HTERT RPE-1 (cell line): Measurements from ENCODE around the gene ZMYND15.
"Not testable (repeated sequence)": the region's sequence is repeated elsewhere in the genome, so short reads cannot be mapped to it uniquely, and the experiment has no call there.

Experiments used
- in situ Hi-C: fragments of 300-500 bp; cut with MboI; formaldehyde crosslinking; loops from 4 replicates; pipeline ENCODE4 v1.14.3; 2020; ENCODE audit warnings: low sequenced_read_pairs

The ZMYND15 gene, protein sequence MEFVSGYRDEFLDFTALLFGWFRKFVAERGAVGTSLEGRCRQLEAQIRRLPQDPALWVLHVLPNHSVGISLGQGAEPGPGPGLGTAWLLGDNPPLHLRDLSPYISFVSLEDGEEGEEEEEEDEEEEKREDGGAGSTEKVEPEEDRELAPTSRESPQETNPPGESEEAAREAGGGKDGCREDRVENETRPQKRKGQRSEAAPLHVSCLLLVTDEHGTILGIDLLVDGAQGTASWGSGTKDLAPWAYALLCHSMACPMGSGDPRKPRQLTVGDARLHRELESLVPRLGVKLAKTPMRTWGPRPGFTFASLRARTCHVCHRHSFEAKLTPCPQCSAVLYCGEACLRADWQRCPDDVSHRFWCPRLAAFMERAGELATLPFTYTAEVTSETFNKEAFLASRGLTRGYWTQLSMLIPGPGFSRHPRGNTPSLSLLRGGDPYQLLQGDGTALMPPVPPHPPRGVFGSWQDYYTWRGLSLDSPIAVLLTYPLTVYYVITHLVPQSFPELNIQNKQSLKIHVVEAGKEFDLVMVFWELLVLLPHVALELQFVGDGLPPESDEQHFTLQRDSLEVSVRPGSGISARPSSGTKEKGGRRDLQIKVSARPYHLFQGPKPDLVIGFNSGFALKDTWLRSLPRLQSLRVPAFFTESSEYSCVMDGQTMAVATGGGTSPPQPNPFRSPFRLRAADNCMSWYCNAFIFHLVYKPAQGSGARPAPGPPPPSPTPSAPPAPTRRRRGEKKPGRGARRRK

DNA sequence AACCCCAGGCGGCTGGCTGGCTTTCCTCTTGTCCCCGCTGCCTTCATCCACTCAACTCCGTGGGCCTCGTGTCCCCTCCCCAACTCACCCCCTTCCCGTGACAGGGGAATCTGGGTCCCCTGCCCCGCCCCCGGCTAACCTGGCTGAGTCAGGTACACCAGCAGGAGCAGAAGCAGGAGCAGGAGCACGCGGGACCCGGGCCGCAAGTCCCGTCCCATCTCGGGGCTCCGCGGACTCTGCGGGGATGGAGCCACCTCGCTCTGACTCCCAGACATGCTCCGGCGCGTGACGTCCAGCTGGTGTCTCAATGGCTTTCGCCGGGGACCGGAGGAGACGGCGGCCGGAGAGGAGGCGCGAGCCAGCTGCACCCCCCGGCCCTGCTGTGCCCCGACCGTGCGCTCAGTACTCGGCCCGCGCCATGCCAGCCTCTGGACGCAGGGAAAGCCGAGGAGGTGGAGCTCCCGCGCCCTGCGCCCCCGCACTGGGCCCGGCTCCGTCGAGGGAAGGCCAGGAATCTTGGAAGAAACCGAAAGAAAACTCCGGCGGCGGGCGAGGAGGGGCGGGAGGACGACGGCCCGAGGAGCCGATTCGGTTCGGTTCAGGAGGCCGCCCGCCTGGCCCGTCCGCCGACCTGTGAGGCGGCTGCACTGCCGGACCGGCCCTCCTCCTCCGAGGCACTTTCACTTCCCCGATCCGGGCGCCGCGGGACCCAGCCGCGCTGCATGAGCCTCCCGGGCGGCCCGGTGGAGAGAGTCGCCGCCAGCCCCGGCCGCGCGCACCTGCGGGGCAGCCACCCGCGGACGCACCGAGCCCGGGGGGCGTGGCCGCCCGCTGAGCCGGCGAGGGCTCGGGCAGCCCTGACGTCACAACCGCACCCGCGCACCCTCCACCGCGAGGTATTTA is at the start of gene ZMYND15, which contains the start of gene CXCL16:
Gene ZMYND15 (plus strand): TSS at position 712 of the 903 bp plus-strand sequence. CDS start 716 bp downstream, outside the sequence.
Gene CXCL16 (minus strand): TSS at position 807 of the 903 bp plus-strand sequence. CDS start 589 bp downstream, at position 218.
- in situ Hi-C loops = no loop called here

DNA sequence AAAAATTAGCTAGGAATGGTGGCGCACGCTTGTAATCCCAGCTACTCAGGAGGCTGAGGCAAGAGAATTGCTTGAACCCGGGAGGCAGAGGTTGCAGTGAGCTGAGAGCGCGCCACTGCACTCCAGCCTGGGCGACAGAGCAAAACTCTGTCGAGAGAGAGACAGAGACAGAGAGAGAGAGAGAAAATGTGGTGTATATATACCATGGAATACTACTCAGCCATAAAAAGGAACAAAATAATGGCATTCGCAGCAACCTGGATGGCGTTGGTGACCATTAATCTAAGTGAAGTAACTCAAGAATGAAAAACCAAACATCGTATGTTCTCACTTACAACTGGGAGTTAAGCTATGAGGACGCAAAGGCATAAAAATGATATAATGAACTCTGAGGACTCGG is 49.8 kb upstream of the ZMYND15 start:
- in situ Hi-C loops = not testable (repeated sequence)

DNA sequence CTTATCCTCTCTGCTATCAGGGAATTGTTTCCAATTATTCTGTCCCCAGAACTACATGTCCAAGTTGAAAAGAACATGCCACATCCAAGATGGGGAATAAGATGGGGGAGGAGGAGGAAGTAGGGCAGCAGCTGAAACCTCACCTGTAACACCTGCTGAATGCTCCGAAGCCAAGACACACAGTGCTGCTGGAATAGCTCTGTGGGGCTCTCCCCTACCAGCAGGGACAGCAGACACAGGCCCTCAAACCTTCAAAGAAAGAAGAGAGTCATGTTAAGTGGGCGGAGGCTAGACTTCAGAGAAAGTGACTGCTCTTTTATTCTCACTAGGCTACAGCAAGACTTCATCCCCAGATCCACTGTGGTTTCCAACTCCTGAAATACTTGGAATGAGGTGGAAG is 48.9 kb upstream of the ZMYND15 start:
- in situ Hi-C loops = no loop called here

DNA sequence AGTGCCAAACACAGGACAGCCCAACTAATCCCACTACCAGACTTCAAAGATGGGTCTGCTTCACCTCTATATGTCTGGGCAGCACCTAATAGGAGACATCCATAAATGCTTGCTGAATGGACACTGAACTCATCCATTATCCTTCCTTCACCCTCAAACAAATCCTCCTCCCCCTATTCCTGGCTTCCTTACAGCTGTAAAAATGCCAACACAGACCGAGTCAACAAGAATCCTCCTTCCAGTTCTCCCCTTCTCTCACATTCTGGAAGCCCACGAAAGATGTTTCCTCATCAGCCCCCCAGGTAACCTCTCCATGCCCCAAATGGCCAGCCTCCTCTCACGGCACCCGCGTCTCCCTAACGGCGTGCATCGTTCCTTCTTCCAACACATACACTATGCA is 47.9 kb upstream of the ZMYND15 start:
- in situ Hi-C loops = no loop called here

DNA sequence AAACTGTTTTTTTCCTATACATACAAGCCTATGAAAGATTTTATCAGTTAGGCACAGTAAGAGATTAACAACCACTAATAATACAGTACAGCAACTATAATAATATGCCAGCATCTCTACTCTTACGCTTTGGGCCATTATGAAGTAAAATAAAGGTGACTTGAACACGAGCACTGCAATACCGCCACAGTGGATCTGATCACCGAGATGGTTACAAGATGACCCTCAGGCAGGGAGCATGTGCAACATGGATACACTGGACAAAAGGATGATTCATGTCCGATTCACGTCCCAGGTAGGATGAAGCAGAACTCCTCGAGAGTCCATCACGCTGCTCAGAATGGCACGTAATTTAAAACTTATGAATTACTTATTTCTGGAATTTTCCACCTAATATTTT is 46.2 kb upstream of the ZMYND15 start:
- in situ Hi-C loops = no loop called here

DNA sequence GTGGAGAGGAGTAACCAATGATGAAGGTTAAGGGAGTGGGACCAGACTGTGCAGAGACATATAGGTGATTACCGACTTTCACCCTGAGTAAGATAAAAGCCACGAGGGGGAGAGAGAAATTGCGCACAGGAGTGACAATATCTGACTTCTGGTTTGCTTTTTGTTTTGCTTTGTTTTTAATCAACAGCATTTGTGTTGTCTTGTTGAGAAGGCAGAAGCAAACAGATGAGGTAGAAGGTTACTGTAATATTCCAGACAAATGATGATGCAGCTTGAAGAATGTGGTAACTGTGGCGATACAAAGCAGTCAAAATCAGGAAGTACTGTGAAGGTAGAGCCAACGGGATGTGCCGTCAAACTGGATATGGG is 43.2 kb upstream of the ZMYND15 start:
- in situ Hi-C loops = no loop called here

DNA sequence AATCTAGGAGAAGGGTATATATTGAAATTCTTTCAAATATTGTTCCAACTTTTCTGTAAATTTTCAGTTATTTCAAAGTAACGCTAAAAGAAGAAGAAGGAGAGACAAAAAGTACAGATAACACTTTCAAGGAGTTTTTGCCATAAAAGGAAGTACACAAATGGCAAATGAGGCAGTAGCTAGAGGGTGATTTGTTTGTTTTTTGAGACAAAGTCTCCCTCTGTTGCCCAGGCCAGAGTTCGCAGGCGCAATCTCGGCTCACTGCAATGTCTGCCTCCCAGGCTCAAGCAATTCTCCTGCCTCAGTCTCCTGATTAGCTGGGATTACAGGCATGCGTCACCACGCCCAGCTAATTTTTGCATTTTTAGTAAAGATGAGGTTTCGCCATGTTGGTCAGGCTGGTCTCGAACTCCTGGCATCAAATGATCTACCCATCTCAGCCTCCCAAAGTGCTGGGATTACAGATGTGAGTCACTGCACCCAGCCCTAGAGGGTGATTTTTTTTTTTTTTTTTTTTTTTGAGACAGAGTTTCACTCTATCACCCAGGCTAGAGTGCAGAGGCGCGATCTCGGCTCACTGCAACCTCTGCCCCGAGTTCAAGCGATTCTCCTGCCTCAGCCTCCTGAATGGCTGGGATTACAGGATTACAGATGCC is 40.1 kb upstream of the ZMYND15 start:
- in situ Hi-C loops = not testable (repeated sequence)

DNA sequence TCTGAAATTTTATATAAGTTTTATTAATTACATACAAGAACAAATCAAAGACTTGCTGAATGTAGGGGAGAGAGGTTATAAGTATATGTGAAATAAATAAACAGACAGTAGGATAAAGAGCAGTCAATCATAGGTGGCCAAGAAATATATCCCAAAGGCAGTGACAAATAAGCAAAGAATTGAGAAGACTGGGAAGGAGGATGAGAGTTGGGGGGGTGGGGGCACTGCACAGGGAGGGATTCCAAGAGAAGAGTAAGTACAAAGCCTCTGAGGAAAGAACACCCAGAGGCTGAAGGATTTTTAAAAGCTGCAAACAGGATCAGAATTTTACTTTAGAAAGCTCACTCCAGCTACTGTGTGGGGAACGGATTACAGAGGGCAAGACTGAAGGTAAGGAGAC is 38.5 kb upstream of the ZMYND15 start:
- in situ Hi-C loops = no loop called here

DNA sequence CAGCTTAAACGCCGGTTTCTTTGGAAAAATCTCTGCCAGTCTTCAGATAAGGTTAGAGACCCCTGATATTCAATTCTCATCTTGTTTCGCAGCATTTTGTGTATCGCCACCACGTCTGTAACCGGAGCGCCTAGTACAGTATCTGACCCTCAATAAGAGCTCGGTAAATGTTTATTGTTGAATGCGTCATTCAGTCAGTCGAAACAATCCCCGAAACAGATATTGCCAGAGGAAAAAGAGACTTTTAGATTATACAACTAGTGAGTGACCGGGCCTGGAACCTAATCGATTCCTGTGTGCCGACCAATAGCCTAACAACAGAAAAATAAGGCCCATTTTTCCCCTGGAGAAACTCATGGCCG is 36.3 kb upstream of the ZMYND15 start:
- in situ Hi-C loops = no loop called here

DNA sequence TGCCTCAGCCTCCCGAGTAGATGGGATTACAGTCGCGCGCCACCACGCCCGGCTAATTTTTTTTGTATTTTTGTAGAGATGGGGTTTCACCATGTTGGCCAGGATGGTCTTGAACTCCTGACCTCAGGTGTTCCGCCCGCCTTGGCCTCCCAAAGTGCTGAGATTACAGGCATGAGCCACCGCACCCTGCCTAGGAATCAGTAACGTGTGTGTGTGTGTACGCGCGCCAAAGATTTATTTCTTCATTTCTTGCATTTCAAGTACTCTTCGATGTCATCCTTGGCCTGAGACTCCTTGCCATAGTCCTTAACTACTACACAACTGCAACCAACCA is 35.1 kb upstream of the ZMYND15 start:
- in situ Hi-C loops = not testable (repeated sequence)

DNA sequence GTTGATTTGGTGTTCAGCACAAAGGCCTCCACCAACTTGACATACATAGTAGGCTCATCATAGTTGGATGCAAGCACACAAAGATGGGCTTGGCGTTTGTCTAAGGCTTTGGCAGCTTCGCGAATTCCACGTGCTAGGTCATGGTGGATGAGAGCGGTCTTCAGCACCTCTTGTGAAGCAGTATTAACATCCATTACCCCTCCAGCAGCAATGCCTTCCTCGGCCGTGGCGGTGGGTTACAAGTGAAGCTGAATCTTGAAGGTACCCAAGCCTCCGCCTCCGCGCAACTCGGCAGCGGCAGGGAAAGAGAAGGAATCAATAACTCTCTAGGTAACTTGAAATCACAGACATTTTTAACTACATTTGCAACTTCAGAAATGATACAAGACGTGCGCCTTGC is 34.6 kb upstream of the ZMYND15 start:
- in situ Hi-C loops = no loop called here

DNA sequence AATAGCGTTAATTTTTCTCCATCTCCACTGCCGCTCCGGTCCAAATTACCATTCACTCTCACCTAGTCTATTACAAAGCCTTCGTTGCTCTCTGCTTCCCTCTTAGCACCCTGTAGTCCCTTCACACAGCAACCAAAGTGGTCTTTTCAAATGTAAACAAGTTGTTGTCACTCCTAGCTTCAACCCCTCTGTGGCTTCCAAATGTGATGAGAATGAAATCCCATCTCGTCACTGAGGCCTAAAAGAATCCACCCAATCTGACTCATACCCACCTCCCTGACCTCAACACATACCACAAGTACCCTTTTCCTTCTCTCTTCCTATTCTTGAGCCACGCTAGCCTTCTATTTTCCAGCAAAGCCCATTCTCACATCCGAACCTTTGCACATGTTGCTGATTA is 33.5 kb upstream of the ZMYND15 start:
- in situ Hi-C loops = no loop called here

DNA sequence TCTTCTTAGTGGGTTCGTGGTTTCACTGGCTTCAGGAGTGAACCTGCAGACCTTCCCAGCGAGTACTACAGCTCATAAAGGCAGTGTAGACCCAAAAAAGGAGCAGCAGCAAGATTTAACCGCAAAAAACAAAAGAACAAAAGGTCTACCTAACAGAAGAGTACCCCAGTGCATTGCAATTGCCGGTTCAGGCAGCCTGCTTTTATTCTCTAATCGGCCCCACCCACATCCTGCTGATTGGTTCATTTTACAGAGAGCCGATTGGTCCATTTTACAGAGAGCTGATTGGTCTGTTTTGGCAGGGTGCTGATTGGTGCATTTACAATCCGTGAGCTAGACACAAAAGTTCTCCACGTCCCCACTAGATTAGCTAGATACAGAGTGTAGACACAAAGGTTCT is 31.2 kb upstream of the ZMYND15 start:
- in situ Hi-C loops = no loop called here

DNA sequence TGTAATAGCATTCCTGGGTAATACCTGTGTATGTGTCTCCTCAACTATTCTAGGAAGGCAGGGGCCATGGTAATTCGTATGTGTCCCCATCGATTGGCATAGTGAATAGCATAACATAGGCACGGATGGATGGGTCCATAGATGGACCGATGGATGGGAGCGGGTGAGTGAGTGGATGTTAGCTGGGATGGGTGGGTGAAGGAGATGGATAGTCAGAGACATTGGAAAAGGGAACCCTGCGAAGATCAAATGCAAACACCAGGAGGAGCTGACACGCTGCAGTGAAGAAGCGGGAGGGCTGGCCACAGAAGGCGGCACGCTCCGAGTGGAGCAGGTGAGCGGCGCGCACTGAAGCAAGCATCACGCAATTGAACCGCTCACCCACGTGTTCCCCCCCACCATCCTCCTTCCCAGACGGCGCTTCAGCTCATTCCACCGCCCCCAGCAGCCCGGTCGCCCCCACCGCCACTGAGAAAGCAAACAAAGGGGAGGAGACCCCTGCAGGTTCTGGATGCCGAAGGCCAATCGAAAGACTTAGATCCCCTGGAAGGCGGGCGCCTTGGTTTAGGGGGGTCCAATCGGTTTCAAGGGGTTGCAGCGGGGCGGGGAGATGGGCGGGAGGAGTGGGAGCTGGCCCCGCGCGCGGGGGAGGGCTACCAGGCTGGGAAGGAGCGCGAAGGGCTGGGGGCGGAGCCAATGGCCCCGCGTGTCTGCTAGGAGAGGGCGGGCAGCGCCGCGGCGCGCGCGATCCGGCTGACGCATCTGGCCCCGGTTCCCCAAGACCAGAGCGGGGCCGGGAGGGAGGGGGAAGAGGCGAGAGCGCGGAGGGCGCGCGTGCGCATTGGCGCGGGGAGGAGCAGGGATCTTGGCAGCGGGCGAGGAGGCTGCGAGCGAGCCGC is 29.6 kb upstream of the ZMYND15 start, which contains the start of gene ARRB2:
Gene ARRB2 (plus strand): TSS at position 839 of the 899 bp plus-strand sequence. CDS start 90 bp downstream, outside the sequence.
- in situ Hi-C loops = no loop called here

DNA sequence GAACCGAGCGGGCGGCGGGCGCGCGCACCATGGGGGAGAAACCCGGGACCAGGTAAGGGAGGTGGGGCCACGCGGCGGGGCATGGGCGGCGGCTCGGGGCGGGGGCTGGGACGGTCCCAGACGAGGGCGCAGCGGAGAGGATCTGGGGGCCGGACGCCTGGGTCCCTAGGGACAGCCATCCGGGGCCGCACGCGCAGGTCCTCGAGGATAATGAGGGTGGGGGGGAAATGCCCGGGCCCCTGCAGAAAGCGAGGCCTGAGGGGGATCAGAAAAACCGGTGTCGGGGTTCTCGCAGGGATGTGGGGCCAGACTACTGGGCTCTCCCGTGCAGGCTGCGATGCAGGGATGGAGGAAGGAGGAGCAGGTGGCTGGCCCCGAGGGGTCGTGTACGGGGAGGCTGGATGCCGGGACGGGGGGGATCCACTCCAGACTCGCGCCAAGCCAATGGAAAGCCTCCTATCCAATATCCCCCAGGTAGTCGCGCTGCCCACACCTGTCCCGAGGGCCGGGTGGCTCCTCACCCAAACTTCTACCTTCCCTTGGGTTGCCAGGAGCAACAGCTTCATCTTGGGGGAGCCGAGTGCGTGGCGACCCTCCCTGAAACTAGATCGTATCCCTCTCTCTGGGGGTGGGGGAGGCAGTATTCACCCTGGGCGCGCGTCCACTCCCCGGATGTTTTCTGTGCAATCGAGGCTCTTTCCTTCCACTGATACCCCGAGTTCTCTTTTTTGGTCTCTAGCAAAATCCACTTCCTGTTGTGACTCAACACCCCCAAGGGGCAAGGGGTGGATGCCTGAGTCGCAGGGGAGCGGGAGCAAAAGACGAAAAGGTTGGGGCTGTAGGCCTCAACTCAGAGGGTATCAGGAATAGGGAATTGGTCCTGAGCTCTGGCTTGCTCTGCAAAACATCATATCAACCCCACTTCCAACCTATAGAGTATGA is 28.7 kb upstream of the ZMYND15 start:
- in situ Hi-C loops = no loop called here

DNA sequence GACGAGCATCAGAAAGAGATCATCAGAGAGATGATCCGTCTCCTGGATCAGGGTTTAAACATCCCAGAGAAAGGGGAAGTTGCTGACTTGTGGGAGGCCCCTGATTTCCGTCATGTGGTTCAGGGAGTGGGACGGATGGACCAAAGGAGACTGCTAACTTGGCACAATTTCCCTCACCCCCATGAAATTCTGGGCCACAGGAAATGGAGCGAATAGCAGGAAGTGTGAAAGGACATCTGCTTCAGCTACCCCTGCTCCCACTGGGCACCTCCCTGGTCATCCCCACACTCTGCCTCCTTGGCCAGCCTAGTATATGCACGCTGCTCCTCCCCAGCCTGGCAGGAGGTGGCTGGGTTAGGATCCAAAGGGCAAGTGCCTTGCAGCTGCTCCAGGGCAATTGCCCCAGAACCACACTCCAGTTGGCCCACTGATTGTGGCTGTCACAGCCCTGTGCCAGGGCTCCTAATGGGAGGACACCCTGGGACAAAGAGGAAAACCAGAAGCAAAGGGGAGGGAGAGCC is 27.9 kb upstream of the ZMYND15 start:
- in situ Hi-C loops = no loop called here

DNA sequence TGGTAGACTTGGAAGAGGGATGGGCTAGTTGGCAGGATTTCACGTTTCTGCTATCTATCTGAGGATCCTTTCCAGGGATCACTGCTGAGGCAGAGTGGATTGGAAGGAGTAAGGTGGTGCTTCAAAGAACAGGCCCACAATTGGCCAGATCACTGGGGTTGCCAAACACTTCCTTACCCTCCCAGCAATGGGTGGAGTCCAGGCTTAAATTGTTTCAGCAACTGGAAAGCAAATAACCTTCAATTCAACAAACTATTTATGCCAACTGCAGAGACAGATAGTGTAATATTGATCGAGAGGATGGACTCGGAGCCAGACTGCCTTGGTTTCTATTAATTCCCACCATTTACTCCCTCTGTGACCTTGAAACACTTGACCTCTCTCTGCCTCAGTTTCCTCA is 27.1 kb upstream of the ZMYND15 start:
- in situ Hi-C loops = no loop called here

DNA sequence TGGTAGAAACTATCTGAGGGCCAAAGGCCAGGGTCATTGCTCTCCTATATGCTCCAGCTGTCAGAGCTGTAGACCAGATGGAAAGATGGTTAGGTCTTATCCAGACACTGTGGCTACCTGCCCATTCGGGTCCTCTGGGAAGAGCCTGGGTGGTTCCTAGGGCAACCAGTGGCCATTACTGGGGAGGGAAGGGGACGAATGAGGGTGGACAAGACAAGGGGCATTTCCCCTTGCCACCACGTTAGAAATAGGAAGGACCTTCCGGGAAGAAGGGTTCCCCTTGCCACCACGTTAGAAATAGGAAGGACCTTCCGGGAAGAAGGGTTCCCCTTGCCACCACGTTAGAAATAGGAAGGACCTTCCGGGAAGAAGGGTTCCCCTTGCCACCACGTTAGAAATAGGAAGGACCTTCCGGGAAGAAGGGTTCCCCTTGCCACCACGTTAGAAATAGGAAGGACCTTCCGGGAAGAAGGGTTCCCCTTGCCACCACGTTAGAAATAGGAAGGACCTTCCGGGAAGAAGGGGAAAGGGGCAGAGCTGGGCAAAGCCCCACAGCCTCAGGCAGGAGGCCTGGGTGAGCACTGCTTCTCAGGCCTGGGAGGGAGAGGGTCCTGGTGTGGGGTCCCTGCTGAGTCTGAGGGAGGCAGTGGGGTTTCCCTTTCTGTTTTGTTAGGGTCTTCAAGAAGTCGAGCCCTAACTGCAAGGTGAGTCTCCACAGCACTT is 25.1 kb upstream of the ZMYND15 start:
- in situ Hi-C loops = not testable (repeated sequence)
